A172 (cell line): ENCODE measurements around the gene MGARP. TPM values are rescaled to one million over a fixed set of nuclear protein-coding genes. Genes with fewer than 3 reads are reported as not detected.
"Not testable (repeated sequence)": the region's sequence is repeated elsewhere in the genome, so short reads cannot be mapped to it uniquely, and the experiment has no call there.

Experiments used
- DNase-seq: peaks from one replicate; pipeline ENCODE4 v3.0.0-alpha.2; 2015; ENCODE audit warnings: low spot score
- total RNA-seq: library from RNA; depleted of rRNA; stranded (reverse); fragments of >200 nt; shearing (Covaris generic); gene quantifications from 2 replicates; pipeline ENCODE4 v1.2.3, GENCODE V29; 2014

MGARP gene
- total RNA-seq, 1 experiment from 2014 or later, result 1.2 TPM

DNA sequence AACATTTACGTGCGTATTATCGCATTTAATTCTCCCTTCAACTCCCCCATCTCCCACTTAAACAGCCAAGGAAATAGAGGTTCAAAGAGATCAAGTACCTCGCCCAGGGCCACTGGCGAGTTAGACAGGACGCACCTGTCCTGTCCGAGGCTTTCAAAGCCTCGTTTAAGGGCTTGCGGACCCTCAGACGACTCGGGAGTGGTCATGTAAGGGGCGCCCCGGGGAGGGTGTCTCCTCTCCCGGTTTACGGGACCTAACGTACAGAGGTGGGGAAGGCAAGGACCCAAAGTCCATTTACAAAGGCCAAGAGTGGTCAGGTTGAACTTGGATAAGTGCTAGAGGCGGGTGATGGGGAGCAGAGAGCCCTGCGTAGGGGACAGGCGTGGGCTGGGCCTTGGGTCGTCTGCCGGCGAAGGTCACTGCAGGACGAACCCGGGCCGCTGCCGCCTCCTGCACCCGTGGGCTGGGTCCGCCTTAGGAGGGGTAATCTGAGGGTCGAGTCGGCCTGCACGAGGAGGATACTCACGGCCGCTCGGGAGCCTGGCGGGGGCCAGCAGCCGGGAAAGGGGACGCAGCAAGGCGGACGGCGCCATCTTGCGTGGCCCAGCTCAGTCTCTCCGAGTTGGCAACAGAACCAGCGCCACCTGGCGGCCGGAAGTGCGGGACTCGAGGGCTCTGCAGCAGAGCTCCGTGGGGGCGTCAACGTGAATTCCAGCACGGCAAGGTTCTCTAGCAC lies 15.3 kb upstream of the MGARP start:
- DNase-seq, result peak; percentile 76

DNA sequence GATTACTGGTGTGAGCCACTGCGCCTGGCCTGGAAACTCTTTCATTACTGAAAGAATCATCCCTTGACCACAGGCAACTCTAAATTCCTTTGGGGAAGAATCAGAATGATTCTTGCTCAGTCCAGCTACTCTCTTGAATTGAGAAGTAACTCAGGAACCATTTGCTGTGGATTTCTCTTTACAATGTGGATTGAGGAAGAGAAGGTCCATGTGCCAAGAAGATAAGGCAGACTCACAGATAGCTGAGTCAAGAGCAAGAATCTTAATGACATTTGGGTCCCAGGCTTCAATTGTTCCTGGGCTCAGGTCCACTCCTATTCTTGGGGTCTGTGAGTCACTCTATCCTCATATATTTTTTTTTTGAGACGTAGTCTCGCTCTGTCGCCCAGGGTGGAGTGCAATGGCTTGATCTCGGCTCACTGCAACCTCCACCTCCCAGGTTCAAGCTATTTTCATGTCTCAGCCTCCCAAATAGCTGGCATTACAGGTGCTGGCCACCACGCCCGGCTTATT lies 6.2 kb upstream of the MGARP start:
- no peak for DNase-seq

DNA sequence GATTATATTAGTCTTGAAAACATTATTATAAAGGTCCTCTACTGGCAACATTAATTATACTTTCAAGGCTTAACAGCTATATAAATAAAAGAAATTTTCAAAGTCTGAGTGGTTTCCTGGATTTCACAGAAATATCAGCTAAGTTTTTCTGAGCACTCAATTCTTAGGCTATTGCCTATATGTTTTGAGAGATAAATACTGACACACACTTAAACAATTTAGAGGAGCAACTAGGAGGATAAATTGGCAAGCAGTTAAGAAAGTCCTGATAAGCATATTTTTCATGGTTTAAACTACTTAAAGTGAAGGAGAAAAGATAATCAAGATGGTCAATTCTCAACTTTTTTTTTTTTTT lies 2.7 kb upstream of the MGARP start:
- DNase-seq, result no peak

DNA sequence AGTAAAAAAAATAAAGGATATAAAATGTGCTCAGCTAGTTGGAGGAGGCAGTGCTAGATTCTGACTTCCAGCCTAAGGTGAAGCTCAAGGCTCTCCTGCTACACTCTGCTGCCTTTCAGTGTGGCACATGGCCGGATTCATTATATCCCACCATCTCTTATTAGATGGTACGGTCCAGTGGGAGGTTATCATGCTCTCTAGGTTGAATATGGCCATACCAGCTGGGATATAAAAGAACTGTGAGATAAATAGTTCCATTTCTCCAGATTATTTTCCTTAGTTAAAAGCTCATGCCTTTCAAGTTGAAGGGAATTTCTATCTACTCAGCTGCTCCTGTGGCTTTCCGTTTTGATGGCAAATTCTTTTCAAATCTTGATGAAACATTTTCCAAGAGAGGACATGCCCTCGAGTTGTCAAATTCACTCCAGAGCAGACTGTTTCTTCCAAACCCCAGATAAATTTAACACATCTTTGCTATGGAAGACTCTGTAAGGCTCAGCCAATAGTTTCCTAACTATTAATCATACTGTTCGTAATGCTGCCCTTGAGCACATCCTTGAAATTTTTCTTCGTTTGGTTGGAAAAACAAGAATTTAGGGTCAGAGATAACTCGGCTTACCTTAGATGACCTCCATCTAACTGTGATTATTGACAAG lies 2.2 kb upstream of the MGARP start:
- DNase-seq, result no peak

DNA sequence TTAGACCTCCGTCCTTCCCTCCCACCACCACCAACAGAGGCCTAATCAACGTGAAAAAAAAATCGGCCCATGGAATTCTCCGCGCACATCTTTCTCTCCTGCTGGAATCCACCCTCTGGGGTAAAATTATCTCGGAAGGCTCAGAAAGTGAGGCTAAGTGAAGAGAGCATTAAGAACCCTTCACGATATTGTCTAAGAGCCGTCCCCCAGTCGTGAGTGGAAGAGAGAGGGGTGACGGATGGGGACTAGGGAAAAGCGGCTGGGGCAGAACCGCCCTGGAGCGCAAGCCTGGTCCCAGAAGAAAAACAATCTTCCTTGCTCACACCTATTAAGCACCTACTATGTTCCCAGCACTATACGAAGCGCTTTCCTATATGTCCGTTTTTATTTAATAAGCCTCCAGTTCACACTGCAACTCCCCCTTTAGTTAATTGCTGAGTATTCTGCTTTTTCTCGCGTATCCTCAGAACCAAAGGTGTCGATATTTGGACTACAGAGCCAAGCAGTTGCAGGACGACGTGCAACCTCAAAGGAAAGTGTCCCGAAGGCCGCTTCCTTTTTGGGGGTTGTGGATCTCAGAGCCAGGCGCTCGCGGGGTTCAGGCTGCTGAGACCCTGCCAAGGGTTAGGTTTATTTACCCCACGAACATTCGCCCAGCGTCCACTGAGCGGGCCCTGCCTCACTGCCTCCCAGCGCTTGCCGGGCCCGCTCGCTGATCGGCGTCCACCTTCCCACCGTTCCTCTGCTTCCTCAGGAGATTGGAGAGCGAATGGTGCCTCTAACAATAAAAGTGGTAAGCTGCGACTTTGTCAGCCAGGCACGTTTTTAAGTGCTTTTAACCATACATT lies 889 bp downstream of the MGARP start:
- DNase-seq, result no peak

DNA sequence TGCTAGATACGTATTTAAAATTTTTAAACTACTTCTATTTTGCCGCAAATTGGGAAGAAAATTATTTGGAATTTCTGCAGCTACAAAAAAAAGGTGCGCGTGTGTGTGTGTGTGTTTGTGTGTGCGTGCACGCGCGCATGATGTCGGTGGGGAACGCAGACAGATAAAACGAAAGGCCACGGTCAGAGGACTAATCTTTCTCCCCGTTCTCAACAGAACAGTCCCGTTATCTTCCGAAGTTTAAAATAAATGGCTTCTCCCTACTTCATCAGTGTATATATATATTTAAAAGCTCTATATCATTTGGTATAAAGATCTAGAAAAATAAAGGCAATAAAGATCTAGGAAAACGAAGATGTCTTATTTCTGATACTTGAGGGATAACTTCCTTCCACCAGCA lies 1.5 kb downstream of the MGARP start:
- no peak for DNase-seq

DNA sequence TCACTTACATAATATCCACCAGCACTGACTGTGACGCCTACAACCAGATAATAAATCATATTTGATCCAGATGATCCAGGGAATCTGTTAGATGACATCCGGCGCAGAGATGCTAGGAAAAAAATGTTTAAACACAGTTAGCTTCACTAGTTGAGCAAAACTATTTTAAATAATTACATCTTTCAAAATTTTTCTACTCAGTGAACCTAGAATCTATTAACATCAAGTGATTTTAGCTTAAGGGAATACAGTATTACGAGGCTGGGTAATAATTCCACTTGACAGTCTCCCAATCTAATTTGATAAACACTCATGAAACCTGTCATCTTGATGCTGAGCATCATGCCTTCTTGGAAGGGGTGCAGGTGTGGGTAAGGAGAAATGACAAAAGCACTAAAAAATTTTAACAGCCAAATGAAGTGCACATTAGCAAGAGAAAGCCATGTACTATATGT lies 4.7 kb downstream of the MGARP start:
- no peak for DNase-seq

DNA sequence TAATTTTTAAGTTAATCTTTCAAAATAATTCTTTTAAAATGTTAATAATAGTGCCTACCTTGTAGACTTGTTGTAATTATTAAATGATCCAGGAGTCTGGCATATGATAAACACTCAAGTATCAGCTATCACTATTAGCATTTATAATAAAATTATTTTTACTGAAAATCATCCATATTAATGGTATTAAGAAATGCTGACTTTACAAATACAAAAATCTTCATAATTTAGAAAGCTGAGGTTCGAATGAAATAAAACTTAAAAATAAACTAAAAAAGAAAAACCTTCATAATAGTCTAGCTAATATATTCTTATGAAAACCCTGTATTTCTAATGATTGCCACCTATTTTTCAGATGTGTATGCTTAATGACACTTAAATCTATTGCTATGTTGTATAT lies 5.2 kb downstream of the MGARP start:
- no peak for DNase-seq

DNA sequence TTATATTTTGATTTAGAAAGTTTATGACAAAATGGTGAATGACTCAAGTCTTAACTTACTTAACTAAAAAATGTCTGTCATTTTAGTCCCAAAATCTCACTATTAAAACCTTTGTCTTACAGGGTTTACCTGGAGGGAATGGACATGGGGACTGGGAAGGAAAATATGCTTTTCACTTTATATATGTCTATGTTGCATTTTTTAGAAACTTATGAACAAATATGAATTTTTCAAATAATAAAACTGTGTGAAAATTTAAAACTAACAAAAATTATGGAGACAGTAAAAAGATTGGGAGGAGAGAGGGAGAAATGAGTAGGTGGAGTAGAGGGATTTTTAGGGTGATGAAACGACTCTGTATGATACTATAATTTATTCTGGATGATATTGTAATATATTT lies 6.2 kb downstream of the MGARP start:
- no peak for DNase-seq

DNA sequence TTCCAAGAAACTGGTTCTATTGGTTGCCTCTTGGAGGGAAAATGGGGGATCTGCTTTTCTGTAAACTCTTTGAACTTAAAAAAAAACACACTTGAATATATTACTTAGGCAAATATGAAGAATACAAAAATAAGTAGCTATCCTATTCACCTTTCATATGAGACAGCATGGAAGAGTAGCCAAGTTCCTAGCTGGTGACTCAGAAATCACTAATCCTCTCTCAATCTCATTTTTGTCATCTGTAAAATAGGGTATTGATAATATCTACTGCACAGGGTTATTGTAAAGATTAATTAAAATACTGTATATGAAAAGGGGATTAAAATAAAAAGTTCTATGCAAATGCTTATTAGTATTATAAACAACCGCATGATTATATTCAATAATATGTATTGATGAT lies 12.7 kb downstream of the MGARP start:
- DNase-seq, result no peak

DNA sequence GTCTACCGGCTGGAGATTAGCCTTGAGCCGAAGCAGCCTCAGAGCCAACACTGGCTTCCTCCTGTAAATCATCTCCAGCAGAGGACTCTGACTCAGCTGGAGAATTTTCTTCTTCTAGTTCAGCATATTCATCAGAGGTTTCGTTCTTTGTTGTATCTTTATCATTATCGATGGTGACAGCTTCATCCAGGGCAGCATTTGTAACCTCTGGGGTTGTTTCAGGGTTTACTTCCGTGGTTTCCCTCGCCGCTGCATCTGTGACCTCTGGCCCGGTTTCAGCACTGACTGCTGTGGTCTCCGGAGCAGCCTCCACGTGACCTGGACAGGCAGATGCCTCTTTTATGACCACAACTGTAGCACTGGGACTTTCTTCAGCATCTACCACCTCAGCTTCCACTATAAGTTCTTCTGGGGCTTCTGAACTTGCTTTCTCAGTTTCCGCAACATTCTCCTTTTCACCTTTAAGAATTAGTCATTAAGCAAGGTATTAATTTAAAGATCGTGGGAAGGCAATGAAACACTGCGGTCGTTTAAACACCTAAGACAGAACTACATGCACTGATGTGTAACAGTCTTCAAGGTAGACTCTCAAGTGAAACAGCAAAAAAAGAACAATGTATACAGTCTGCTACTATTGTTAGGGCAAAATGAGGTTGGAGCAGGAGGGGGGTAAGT lies 13.3 kb downstream of the MGARP start:
- DNase-seq, result peak; percentile 57

DNA sequence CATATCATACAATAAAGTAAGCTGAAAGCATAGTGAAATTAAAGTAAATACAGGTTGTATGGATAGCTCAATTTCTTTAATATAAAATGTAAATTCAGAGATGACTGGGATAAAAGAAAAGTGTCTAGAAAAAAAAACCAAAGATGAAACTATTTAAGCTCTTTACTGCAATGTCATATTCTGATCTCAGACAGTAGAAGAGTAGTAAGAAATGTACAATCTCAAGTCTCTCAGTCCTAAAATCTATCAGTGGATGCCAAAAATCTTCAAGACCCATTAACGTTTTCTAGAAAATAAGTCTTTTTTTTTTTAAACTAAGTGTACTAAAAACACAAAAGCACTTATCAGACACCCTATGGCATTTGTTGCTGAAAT lies 13.8 kb downstream of the MGARP start:
- no peak for DNase-seq

DNA sequence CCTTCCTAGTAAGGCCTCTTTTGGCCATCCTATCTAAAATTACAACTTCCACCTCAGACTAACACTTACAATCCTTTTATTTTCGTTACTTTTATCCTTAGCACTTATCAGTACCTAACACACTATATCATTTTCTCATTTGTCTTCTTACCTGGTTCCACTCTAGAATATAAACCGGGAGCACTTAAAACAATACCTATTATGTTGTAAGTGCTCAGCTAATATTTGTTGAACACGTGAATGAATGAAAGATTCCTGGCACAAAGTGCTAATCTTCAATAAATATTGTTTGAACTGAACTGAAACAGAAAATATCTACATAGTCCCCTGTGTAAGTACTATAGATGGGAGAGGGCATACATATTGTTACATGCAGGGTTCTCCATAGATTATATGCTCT lies 14.4 kb downstream of the MGARP start:
- DNase-seq, result no peak

DNA sequence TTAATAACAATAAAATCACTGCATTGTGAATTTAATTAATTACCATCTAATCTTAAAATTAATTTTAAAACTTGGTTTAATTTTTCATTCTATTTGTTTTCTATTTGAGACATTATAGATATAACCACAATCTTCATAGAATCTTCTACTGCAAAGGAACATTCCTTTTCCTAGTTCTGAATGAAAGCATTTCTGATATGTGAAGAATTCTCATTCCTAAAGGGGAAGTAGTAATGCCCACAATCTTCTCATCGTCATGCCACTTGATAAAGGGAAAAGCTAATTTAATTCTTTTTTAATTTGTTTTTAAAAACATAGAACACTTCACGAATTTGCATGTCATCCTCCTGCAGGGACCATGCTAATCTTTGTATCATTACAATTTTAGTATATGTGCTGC lies 23.7 kb downstream of the MGARP start:
- no peak for DNase-seq

DNA sequence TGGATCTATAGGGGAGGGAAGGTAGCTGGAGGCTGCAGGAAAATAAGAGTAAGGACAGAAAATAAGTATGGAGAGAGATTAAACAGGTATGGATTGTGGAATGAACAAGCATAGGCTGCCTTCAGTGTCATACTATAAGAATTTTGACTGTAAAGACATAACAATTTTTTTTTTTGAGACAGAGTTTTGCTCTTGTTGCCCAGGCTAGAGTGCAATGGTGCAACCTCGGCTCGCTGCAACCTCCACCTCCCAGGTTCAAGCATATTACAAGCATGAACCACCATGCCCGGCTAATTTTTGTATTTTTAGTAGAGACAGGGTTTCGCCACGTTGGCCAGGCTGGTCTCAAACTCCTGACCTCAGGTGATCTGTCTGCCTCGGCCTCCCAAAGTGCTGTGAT lies 24.4 kb downstream of the MGARP start:
- DNase-seq, result not testable (repeated sequence)

DNA sequence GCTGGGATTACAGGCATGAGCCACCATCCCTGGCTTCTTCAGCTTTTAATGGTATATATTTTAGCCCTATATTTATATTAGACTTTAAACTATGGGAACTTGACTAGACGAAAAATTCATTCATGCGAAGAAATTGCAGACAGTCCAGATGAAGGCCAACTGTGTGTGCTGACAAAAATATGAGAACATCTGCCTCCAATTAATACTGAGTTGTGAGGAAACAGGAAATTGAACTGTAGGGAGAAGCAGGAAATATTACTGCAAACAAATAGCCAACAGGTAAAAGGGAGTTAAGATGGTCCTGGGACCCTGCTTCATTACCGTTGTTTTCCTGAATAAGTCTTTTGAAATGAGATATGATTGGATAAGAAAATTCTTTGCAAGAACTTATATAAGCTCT lies 26.3 kb downstream of the MGARP start:
- no peak for DNase-seq

DNA sequence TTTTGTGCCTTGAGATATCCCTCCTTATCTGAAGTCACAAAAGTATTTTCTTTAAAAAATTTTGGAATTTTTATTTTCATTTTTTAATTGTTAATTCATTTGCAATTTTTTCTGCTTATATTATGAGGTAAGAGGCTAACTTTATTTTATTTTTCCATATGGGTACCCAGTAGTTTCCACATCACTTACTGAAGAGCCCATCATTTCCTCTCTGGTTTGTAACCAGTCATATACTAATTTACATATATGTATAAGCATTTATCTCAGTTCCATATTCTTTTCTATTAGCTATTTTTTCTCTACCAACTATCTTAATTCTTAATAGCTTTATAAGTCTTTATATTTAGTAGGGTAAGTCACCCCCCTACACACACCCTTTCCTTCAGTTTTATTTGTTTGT lies 27.0 kb downstream of the MGARP start:
- no peak for DNase-seq

DNA sequence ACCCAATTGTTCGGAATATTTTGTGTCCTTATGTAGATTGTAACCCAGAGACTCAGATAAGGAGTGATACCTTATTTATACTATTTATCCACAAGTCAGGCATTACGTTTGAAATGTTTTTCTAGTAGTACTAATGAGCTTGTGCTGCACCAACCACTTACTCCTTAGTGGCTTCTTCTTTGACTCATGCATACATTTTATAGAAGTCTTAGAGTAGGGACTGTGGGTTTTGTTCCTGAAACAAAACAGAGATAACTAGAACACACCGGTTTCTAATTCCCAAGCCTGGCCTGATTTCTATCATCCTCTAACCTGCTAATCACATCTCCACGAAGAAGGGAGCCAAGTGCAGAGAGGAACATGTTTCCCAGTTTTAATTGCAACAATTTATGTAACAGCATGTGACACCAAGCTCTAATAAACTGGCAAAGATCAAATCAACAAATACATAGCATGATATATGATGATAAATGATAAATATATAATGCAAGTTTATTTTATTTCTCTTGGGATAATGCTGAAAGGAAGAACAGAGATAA lies 32.3 kb downstream of the MGARP start:
- DNase-seq, result no peak

DNA sequence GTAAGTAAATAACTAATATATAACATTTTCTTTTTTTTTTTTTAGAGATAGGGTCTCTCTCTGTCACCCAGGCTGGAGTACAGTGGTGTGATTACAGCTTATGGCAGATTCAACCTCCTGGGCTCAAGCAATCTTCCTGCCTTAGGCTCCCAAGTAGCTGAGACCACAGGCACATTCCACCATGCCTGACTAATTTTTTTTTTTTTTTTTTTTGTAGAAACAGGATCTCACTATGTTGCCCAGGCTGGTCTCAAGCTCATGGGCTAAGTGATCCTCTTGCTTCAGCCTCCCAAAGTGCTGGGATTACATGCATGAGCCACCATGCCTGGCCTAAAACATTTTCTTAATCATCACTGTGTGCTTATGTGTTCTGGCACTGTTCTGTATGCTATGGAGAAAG lies 32.8 kb downstream of the MGARP start:
- no peak for DNase-seq

DNA sequence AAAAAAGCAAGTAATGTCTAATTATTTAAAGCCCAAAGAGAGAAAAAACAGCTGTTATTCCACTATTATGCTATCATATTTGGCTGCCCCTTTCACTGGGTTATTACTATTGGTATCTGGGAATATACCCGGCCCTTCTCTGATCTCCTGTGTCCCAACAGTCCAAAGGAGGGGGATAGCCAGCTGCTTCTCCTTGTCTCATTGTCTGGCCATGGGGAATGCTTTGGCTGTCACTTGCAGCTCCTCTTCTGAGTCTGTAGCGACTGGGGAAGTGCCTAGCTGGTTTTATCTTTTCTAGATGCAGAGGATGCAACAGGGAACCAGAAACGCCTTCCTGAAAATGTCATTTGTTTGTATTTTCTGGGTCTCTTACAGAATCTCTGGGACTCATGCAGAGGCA lies 33.9 kb downstream of the MGARP start:
- DNase-seq, result no peak

DNA sequence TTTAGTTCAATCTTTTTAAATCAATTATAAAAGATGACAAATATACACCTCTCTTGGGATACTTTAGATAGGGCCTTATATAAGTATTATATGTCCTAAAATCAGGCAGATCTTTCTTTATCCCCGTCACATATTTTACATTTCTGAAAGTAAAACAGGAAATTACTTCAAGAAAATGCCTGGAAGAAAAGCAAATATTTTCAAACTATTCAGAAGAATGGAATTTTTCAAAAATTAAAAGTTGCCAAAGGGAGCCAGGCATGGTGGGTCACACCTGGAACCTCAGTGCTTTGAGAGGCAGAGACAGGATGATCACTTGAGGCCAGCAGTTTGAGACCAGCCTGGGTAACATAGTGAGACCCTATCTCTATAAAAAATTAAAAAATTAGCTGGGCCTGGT lies 34.4 kb downstream of the MGARP start:
- DNase-seq, result peak; percentile 19
